GM18508 (cell line): Measurements from ENCODE around the gene TEKT5.
"Not testable (repeated sequence)": the region's sequence is repeated elsewhere in the genome, so short reads cannot be mapped to it uniquely, and the experiment has no call there.

ENCODE experiments used
- ATAC-seq: cut with Tn5 transposase; IDR thresholded peaks from one replicate; pipeline ENCODE4 v1.9.1; 2021; ENCODE audit warnings: moderate number of reproducible peaks; ENCODE audit not compliant: insufficient read depth, unreplicated experiment

TEKT5 gene

DNA sequence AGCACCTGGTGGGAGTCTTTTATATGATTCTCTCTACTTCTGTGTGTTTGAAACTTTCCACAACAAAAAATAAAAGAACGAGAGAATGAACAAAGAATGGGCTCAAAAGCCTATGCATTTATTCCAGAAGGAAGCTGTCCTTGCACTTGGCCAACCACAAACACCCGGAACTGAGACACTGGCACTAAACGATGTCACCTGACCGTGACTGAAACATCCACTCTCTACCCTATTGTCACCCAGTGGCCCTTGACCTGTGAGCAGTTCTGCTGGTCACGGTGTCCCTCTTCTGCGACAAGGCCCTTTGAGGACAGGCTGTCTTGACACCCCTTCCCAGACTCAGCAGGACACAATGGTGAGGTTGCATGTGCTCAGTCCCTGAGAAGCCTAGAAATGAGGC lies 56.6 kb downstream of the TEKT5 start:
- ATAC-seq: no peak

DNA sequence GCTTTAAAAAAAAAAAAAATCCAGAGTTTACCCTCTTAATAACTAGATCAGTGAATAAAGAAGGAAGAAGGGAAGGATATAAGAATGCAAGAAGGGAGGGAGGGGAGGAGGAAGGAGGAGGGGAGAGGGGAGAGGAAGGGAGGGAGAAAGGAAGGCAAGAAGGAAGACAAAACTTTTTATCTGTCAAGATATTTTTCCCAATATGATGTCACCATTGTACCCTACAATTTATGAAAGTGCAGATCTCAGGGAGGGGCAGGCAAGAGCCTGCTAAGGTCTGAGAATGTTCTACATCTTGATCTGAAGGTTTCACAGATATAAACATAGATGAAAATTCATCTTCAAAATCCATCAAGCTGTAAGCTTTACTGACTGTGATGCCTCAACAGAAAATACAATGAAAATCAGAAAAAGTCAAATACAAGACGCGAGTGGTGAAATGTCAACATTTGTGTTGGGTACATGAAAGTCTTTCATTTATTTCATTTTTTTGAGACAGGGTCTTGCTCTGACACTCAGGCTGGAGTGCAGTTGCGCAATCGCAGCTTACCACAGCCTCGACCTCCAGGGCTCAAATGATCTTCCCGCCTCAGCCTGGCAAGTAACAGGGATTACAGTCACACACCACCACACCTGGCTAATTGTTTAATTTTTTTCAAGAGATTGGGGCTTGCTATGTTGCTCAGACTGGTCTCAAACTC lies 57.2 kb downstream of the TEKT5 start:
- ATAC-seq: no peak

DNA sequence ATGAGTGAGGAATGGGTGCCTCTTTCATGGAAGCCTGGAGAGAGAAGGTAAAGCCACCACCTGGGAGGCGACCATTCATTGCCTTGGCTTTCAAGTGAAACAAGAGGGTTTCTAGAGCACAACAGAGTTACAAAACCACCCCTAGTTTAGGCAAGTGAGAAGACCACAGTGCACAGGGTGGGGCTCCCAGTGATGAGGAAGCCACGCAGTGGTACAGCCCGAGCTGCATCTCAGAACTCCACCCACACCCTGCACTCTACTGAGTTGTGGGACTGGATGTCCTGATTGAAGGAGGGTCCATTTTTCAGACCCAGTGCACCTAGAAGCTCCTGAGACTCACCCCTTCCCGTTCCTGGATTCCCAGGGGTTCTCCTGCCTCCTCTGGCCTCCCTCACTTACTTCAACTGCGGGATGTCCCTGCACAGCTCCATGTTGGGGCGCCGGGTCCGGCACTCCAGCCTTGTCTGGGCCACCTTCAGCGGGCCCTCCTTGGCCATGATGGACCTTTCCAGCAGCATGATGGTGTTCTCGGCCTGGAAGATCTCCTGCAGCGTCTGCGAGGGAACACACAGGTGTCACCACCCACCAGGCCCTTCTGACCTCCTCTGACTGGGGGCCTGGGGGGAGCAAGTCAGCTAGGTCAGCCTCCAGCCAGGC lies 59.2 kb downstream of the TEKT5 start:
- no peak for ATAC-seq

DNA sequence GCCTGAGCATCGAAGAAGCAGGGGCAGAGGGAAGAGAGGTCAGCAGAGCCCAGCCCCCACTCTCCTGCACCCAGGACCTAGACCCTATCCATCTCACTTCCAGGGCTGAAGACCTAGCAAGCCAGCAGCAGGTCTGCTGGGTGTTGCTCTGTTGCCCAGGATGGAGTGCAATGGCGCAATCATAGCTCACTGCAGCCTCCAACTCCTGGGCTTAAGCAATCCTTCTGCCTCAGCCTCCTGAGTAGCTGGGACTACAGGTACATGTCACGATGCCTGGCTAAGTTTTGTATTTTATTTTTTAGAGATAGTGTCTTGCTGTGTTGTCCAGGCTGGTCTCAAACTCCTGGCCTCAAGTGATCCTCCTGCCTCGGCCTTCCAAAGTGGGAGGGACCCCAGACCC lies 61.3 kb downstream of the TEKT5 start:
- ATAC-seq: not testable (repeated sequence)

DNA sequence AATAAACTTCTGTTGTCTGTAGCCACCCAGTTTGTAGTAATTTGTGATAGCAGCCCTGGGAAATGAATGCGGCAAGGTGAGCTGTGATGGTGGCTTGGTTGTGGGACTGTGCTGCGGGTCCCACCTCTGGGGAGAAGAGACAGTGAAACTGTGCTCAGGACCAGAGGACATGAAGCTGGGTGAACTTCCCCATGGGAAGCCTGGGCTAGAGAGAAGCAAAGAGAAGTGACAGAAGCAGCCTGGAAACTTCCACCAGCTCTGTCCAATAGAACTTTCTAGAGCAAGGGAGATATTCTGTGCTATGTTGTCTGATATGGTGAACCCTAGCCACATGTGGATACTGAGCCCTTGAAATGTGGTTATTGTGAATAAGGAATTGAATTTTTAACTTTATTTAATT lies 62.8 kb downstream of the TEKT5 start:
- no peak for ATAC-seq

DNA sequence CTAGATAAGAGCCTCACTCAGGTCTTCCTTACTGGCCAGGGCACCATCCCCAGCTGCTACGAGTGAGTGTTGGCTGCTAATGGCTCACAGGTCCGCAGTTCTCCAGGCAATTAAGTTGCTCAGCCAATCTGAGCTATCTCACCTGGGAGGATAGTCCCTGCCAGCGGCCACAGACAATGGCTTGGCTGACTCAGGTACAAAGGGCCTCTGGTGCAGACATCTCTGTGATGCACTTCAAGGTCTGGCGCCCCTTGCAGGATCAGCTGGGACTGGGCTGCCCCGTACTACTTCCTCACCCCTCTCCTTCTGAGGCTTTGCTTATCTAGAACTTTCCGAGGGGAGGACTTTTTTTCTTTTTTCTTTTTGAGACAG lies 65.2 kb downstream of the TEKT5 start:
- ATAC-seq: no peak

DNA sequence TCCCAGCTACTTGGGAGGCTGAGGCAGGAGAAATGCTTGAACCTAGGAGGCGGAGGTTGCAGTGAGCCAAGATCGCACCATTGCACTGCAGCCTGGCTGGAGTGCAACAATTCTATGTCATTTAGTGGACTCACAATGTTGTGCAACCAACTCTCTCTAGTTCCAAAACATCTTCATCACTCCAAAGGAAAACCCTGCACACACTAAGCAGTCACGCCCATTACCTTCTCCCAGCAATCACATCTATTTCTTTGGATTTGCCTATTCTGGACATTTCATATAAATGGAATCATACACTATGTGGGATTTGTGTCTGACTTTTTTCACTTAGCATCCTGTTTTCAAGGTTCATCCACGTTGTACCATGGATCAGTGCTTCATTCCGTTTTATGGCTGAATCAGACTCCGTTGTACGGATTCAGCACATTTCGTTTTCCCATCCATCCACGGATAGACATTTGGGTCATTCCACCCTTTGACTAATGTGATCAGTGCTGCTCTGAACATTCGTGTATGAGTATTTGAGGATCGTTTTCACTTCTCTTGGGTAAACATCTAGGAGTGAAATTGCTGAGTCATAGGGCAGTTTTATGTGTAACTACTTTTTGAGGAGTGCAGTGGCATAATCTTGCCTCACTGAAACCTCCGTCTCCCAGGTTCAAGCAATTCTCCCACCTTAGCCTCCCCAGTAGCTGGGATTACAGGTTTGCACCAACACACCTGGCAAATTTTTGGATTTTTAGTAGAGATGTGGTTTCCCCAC lies 69.0 kb downstream of the TEKT5 start:
- ATAC-seq: no peak

DNA sequence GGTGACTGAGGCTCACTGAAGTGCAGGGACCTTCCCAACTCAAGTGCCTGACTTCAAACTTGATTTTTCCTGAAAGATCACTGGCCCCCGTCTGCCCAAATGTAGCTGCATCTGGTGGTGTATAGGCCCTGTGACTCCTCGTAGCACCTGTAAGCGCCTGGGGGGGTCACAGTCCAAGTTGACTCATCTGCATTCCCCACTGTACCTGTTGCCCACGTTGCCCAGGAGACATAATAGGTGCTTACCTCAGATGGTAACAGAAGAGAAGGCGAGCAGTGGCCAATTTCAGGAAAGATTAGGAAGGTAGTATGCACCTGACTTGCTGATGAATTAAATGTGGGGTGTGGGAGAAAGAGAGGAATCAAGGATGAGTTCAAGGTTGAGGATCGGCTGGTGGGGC lies 70.2 kb downstream of the TEKT5 start:
- no peak for ATAC-seq

DNA sequence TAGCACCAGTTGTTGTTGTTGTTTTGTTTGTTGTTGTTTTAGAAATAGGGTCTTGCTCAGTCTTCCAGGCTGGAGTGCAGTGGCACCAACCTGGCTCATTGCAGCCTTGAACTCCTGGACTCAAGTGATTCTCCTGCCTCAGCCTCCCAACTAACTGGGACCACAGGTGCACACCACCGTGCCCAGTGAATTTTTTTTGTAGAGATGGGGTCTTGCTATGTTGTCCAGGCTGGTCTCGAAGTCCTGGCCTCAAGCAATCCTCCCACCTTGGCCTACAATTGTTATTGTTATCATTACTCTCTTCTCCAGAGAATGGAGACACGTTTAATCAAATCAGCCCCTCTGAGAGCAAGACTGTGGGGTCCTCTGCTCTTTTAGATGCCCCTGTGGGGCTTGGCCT lies 71.7 kb downstream of the TEKT5 start:
- ATAC-seq: no peak

DNA sequence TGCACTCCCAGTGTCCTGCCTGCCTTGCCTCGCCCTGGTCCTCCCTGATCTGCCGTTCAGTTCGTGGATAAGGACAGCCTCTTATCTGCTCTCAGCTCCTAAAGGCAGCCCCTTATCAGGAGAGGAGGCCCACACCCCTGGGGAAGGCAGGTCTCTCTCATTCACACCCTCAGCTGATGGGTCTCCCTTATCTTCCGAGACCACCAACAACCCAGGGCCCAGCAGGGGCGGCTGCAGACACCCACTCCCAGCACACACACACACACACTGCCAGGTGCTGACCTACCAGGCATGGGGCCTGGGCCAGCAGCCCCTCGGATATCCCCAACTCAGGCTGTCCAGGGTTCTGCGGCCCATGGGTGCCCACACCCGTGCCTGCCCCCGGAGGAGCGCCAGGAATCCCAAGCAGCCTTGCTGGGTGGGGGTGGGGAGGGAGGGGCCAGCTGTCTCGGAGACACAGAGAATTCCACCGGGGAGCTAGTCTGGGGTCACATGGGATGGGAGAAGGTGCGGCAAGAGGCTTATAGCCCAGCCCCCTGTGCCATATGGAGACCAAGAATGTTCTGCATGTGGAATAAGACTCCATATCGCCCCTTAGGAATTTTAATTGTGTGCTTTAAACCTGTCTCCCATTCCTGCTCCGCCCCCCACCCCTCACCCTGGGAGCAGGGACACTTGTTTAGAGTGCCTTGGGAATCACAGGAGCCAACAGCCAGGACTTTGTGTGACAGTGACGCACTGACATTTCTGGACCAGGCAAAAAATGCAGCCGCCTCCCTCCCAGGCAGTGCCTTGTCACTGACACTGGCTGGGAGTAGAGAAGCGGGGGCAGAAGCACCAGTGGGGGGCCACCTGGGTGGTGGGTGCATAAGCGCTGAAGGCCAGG lies 72.5 kb downstream of the TEKT5 start:
- ATAC-seq: no peak

DNA sequence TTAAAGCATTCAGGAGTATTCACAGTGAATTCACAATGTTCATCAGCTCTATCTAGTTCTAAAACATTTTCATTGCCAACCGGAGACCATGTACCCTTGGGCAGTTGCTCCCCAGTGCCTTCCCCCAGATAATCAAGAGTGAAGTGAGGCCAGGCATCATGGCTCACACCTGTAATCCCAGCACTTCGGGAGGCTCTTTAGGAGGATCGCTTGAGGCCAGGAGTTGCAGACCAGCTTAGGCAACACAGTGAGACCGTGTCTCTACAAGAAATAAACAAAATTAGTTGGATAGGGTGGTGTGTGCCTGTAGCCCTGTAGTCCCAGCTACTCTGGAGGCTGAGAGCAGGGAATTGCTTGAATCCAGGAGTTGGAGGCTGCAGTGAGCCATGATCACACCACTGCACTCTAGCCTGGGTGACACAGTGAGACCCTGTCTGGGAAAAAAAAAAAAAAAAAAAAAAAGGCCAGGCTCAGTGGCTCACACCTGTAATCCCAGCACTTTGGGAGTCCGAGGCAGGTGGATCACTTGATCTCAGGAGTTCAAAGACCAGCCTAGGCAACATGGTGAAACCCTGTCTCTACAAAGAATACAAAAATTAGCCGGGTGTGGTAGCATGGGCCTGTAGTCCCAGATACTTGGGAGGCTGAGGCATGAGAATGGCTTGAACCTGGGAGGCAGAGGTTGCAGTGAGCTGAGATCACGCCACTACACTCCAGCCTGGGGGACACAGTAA lies 73.3 kb downstream of the TEKT5 start:
- ATAC-seq: not testable (repeated sequence)

DNA sequence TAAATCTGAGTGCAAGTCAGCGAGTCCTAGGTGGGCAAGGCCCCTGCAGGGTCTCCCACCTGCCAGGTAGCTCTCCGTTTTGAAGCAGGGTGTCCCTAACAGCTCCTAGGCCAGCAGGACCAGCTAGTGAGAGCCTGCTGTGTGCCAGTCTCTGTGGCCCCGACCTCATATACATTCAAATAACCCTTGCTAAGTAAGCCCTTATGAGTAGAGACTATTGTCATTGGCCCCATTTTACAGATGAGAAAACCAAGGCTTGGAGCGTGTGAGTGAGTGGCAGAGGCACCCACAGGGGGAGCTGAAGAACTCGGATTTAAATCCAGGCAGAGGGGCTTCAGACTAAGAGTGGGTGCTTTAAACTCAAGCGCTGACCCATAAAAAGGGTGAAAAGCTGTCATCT lies 74.6 kb downstream of the TEKT5 start:
- ATAC-seq: no peak

DNA sequence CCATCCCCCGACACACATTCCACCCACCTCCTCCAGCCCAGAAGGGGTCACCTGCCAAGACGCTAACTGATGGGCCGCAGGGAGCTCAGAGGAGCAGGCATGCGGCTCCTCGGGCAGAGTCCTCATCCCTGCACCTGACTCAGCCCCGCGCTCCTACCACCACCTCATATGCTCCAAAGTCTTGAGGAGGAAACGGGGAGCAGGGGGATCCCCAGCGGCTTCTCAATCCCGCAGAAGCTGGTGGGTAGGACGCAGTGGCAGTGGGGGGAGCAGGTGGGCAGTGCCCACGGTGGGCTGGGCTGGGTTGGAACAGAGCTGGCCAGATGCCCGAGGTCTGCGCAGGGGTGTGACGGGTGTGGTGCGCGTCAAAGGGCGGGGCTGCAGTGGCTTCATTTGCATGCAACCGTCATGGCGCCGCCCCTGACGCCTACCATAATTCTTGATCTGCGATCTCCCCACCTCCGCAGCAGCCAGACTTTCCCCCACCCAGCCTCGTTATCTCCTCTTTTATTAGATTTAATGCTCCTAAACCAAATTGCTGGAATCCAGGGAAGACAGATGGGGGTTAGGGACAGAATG lies 75.4 kb downstream of the TEKT5 start:
- ATAC-seq: no peak

DNA sequence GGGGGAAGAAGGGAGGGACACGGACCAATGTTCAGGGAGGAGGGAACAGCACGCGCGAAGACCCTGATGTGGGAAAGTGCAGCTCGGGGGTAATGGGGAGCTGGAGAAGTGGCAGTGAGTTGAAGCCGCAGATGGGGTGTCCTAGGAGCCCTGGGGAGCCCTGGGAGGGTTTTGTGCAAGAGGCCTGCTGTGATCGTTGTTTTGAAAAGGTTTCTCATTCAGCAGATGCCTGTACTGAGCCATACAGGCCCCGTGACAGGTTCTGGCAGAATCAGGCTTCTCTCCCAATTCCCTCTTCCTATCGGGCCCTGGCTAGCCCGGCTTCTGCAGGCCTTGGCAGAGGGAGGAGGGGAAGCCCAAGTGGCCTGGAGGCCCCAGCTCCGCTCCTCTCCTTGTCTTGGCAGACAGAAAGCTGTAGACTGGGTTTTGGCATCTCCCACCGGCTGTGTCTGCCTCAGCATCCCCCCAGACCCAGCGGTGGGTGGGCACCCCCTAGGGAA lies 76.0 kb downstream of the TEKT5 start:
- ATAC-seq: no peak

DNA sequence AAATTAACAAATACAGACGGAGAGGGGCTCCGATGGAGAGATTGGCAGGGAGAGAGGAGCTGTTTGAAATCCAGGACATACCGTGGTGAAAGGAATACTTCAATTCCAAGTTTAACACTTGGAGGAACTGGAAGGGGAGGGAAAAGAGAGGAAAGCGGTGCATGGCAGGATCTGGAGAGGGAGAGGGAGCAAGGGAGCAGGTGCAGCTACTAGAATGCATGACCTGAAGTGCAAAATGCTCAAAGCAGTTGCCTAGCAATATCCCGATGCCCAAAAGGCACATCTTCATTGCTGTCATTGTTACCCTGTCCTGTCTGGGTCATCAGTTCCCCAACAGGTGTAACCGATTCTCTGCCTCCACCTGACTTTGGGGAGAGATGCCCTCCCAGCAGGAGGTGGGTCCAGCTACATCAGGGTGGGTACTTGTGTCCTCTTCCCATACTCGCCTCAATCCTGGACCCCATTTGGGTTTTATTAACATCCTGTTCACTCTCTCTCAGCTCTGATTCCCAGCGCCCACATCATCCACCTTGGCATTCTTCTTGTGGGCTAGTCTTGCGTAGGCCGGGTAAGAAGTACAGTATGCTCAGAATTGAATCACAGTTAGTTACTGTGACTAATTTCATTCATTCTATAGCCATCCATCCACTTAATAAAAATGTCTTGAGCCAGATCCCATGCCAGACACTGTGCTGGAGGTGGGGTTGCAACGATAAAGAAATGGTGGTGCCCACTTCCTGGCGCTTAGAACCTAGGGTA lies 76.9 kb downstream of the TEKT5 start:
- no peak for ATAC-seq

DNA sequence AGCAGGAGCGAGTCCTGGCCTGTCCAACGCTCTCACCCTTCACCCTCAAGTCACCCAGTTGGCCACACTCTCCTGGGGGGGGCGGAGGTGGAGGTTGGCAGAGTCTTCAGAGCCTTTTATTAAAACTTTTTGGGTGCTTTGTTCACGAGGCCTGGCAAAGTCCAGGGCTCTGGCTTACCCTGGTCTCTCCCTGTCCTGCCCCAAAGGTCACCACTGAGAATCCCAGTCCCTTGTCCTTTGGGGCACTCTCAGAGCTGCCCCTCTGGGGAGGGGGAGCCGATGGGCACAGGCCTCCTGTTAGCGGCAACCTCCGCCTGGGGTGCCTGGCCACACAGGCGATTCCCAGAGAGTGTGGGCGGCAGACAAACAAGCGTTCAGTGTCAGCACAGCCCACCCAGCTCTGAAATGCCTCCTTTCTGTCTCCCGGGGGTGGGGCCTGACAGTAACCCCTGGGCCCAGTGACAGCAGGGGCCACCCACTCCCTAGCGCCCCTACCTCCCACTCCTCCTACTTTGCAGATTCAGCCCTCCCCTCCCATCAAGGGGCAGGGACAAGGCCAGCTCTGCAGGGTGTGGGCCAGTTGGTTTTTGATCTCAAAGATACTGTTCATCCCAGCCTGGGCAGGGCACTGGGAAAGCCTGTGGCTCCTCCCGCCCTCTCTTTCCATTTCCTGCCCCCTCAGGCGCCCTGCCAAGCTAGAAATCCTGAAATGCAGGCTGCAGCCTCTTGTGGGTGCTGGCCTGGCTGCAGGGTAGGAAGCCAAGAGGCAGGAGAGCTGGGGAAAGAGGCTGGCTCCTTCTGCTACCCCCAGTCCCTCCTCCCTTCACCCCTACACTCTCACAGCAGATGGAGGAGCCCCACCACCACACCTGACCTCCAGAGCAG lies 77.7 kb downstream of the TEKT5 start:
- ATAC-seq: no peak

DNA sequence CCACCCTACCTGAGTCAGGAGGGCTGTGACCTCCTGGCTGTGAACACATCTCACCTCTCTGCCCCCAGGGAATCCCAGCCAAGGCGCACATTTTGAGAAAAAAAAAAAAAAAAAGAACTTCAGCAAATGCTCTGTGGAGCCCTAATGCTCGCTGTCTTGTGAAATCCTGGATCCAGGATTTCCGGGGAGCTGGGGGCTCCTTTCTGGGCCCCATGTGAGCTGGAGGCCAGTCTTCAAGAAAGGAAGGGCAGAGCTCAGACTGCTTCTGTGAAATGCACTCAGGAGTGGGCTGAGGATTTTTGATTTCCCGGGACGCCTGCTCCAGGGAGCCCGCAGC lies 78.3 kb downstream of the TEKT5 start:
- no peak for ATAC-seq

DNA sequence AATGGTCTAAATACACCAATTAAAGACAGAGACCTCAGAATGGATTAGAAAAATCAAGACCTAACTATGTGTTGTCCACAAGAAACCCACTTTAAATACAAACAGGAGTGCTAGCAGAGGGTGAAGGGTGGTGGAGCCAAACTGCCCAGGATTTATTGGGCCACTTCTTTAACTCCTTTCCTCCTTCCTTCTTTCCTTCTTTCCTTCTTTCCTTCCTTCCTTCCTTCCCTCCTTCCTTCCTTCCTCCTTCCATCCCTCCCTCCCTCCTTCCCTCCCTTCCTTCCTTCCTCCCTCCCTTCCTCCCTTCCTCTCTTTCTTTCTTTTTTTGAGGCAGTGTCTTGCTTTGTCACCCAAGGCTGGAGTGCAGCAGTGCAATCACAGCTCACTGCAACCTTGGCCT lies 80.0 kb downstream of the TEKT5 start:
- no peak for ATAC-seq
